GM21576 (cell line): ENCODE data around the gene TRIP10.

Source experiments
- ATAC-seq: cut with Tn5 transposase; IDR thresholded peaks from one replicate; pipeline ENCODE4 v1.9.1; 2021; ENCODE audit warnings: mild to moderate bottlenecking, moderate library complexity; ENCODE audit not compliant: unreplicated experiment

TRIP10 gene

GRCh38 chr19:6725513-6726231, 13.8 kb upstream of the TRIP10 start:
- no peak for ATAC-seq

DNA sequence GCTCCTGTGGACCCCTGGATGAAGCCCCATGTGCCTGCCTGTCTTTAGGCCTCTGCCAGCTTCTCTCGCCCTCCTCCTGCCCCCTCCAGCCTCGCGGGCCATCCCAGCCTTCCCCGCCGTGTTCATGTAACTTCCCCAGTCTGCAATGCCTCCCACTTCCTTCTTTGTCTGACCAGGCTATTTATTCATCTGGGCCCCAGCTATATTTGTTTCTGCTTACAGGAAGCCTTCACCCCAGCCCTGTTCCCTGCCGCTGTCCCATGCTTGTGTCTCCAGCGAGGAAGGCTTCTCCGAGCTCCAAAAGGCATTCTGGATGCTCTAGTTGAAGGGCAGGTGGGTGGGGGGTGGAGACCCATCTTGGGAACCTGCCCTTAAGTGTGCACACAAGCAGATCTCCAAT, 11.1 kb upstream of the TRIP10 start:
- ATAC-seq: no peak

DNA sequence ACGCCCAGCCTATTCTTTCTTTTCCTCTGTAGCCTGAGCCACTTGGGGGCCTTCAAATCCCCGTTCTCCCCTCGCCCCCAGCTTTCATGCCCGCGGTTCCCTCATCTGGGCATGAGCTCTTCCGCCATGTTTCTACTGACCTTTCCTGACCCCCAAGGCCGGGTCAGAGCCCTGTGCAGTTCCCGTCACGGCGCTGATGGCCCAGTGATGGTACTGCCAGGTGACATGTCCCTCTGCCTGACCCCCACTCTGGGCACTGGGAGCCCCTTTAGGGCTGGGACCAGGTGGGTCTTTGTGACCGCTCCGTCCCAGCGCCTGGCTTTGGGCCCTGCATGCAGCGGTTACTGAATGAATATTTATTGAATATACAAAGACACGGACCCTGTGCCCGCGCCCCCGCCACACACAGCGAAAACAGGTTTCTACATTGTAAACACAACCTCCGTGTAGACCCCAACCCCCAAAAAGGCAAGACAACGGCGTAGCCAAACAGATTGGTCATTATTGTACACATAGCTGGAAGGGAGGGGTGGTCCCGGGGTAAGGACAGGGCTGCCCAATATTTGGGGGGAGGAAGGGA, 9.8 kb upstream of the TRIP10 start:
- no peak for ATAC-seq

DNA sequence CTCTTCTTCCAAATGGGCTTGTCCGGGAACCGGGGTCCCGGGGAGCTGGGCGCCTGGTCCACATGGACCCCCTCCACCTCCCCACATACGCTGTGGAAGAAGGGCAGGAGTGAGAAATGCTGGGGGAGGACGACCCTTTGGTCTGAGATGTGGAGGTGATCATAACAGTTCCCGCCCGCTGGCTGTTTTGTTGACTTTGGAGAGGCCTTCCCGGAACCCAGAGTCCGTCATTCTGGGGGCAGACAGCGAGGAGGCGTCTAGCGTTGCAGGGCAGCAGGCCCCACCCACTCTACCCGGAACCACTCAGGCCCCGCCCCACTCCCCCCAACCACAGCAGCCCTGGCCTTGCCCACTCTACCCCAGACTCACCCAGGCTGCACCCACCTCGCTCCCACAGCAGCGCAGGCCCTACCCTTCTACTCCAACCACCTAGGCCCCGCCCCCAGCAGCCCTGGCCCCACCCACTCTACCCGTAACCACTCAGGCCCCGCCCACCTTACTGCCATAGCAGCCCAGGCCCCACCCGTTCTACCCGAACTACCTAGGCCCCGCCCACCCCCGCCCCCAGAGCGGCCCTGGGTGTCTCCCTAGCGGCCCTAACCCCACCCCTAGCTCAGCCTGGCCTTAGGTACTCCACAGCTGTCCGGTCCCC, 9.2 kb upstream of the TRIP10 start:
- ATAC-seq: no peak

- ATAC-seq: no peak
These were observed 8.4 kb upstream of the TRIP10 start for GRCh38 chr19:6730941-6731670.

GRCh38 chr19:6731822-6732221, 7.7 kb upstream of the TRIP10 start:
- ATAC-seq: no peak

- ATAC-seq: no peak
These were observed 6.6 kb upstream of the TRIP10 start for GRCh38 chr19:6732803-6733337.

- ATAC-seq: no peak
These were observed 6.0 kb upstream of the TRIP10 start for GRCh38 chr19:6733338-6734095.

DNA sequence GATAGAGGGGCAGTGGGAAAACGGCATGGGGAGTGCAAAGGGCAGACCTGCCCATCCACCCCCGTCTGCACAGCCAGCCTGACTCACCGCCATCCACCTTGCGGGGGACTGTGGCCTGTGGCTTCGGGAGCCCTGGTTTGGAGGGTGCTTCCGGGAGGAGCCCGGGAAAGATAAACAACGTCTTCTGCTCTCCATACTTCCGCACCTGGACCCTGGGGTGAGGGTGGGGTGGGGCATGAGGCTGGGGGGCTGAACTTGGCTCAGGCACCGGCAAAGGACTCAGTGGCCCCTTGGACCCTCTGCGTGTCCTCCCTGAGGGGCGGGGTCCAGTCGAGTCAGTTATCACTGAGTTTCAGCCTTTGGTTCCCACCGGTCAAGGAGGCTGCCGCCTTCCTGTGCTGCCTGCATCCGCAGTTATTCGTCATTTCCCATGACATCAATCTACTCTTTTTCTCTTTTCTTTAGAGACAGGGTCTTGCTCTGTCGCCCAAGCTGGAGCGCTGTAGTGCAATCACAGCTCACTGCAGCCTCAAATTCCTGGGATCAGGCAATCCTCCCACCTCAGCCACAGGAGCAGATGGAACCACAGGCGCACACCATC, 5.3 kb upstream of the TRIP10 start:
- ATAC-seq: no peak

DNA sequence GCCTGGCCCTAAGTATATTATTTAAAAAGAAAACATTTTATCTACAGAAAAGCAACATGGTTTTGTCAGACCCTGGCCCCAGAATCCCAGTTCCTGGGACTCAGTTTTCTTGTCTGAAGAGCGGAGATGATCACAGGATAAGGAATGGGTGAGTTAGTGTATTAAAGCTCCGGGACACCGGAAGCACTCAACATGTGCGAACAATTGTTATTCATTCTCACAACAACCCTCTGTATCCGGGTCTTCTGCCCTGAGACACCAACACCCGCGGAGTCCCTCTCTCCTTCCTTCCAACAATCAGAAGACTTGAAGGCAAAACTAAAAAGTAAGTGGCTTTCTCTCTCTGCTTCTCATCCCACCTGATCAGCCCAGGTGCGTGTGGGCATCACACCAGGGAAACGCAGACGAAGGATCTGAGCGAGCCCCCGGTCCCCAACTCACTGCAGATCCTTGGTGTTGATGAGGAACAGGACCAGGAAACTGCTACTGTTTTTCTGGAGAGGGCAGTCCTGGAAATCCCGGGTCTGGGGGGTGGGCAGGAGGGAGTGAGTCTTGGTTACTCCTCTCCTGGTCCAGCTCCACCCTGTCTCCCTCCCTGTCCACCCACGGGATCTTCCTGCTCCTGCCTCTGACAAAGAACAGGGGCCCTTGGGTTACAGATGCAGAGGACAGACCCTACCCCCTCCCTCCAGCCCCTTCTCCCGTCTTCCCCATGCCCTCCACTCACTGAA, 4.1 kb upstream of the TRIP10 start:
- ATAC-seq: no peak

- ATAC-seq: no peak
These were observed 3.1 kb upstream of the TRIP10 start for GRCh38 chr19:6736169-6736916.

GRCh38 chr19:6736917-6737283, 2.6 kb upstream of the TRIP10 start:
- no peak for ATAC-seq

DNA sequence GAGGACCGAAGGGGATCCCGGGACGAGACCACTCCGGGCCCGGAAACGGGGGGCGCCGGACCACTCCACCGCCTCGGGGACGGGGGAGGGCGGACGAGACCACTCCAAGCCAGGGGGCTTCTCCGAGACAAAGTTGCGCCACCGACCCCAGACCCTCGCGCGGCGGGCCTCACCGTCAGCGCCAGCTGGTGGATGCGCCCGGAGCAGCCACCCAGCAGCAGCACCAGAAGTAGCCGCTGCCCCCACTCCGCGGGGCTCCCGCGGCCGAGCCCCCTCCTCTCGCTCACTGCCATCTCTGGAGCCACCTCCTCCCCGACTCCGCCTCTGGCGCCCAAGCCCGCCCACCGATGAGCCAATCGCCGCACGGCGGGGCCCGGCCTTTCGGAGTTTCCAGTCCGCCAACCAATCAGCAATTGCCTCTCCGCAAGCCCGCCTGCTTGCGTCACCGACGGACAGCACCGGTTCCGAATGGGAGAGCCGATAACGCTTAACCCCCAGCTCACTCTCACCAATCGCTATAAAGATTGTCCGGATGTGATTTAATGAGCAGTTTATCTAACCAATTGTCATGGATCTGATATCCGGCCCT, 2.1 kb upstream of the TRIP10 start, which contains the start of gene GPR108:
Gene GPR108, minus strand, starts transcription at position 297 of the 589 bp plus-strand sequence. Its CDS starts 4 bp downstream, at position 293.
- peak; percentile 51 for ATAC-seq

- peak; percentile 1 for ATAC-seq
These were observed 1.4 kb upstream of the TRIP10 start for GRCh38 chr19:6737873-6738786.

DNA sequence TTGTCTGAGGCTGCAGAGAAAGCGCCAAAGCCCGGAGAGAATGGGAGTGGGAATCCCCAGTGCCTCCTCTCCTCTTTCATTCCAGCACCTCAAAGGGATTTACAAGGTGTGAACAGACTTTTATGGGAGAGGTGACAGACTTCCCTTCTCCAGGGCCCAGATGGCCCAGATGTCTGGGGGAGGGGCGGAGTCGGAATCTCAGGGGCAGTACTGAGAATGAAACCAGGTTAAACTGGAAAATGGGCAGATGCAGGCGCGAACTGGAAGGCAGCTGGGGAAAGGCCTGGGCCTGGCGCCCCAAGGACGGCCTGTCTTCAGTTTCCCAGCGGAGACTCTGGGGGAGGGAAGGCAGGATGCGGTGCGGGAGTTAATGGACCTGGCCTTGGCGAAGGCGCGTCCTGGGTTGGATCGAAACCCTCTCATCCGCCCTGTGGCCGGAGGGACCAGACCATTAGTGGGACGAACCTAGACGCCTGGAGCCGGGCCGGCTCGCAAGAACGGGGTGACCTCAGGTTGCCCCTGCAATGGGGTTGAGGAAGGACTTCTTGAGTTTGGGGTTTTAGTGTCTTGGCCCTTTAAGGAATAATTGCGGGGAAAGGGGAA, 592 bp upstream of the TRIP10 start:
- ATAC-seq: no peak

GRCh38 chr19:6739883-6740588, 556 bp downstream of the TRIP10 start:
- no peak for ATAC-seq
